Neural cell (in vitro differentiated cells): ENCODE data around the gene PHOX2B. TPM values are rescaled to one million over a fixed set of nuclear protein-coding genes. Genes with fewer than 3 reads are reported as not detected.

ENCODE experiments used
- H2AFZ ChIP-seq: fragments of 200-600, 300-800 bp; sonication (generic), shearing (Covaris generic); 2 replicates; pipeline ENCODE4 v1.6.0; 2014; ENCODE audit warnings: low read depth, mild to moderate bottlenecking, antibody characterized with exemption, low read length, moderate library complexity
- H3F3A ChIP-seq: fragments of 200-600 bp; shearing (Covaris generic); 2 replicates; pipeline ENCODE4 v1.6.1; 2016; ENCODE audit warnings: mild to moderate bottlenecking, moderate library complexity, mixed read lengths, antibody characterized with exemption, low read length; ENCODE audit not compliant: insufficient read depth, poor library complexity, severe bottlenecking
- H3K27ac ChIP-seq: fragments of 200-600, 300-800 bp; sonication (generic), shearing (Covaris generic); 2 replicates; pipeline ENCODE4 v1.5.1; 2014; ENCODE audit warnings: mild to moderate bottlenecking, low read length, moderate library complexity
- H3K27me3 ChIP-seq: fragments of 300-800, 200-600 bp; sonication (generic), shearing (Covaris generic); 2 replicates; pipeline ENCODE4 v1.6.0; 2014; ENCODE audit warnings: mild to moderate bottlenecking, low read depth, low read length, moderate library complexity; ENCODE audit not compliant: insufficient read depth
- H3K36me3 ChIP-seq: fragments of 300-800, 200-600 bp; sonication (generic), shearing (Covaris generic); 2 replicates; pipeline ENCODE4 v1.5.1; 2014; ENCODE audit warnings: mild to moderate bottlenecking, antibody characterized with exemption, low read length, moderate library complexity; ENCODE audit not compliant: insufficient read depth
- H3K4me2 ChIP-seq: fragments of 300-800, 200-600 bp; sonication (generic), shearing (Covaris generic); 2 replicates; pipeline ENCODE4 v1.6.0; 2014; ENCODE audit warnings: mild to moderate bottlenecking, low read length
- H3K4me3 ChIP-seq: fragments of 300-800, 200-600 bp; sonication (generic), shearing (Covaris generic); 2 replicates; pipeline ENCODE4 v1.5.1; 2014; ENCODE audit warnings: mild to moderate bottlenecking, low read length, moderate library complexity
- H3K79me2 ChIP-seq: fragments of 200-600 bp; shearing (Covaris generic); replicated peaks from 2 replicates; pipeline ENCODE4 v1.6.0; 2014; ENCODE audit warnings: mild to moderate bottlenecking, low read length, moderate library complexity; ENCODE audit not compliant: insufficient read depth
- H3K9ac ChIP-seq: fragments of 300-800, 200-600 bp; sonication (generic), shearing (Covaris generic); 2 replicates; pipeline ENCODE4 v1.6.1; 2016; ENCODE audit warnings: mild to moderate bottlenecking, low read length, mixed read lengths
- H3K9me2 ChIP-seq: fragments of 200-600 bp; shearing (Covaris generic); 2 replicates; pipeline ENCODE4 v1.6.1; 2016; ENCODE audit warnings: mild to moderate bottlenecking, low read length, mixed read lengths; ENCODE audit not compliant: insufficient read depth
- H3K9me3 ChIP-seq: fragments of 200-600, 300-800 bp; sonication (generic), shearing (Covaris generic); 2 replicates; pipeline ENCODE4 v1.6.1; 2016; ENCODE audit warnings: mild to moderate bottlenecking, mixed run types, low read length, moderate library complexity, mixed read lengths
- H4K20me1 ChIP-seq: fragments of 200-600 bp; shearing (Covaris generic); 2 replicates; pipeline ENCODE4 v1.6.1; 2016; ENCODE audit warnings: mild to moderate bottlenecking, mixed run types; ENCODE audit not compliant: insufficient read depth
- EP300 ChIP-seq: fragments of 450-650 bp; conservative IDR thresholded peaks from 2 replicates; pipeline ENCODE4 v1.6.1; 2014; ENCODE audit warnings: antibody characterized with exemption, mild to moderate bottlenecking, moderate library complexity; ENCODE audit not compliant: poor library complexity, severe bottlenecking
- EZH2 ChIP-seq: fragments of 200-600, 300-800 bp; shearing (Covaris generic), sonication (generic); IDR thresholded peaks from 2 replicates; pipeline ENCODE4 v1.6.1; 2014; ENCODE audit warnings: antibody characterized with exemption, low read length, borderline replicate concordance, mild to moderate bottlenecking; ENCODE audit not compliant: insufficient read depth, poor library complexity, severe bottlenecking
- MXI1 ChIP-seq: fragments of 450-650 bp; conservative IDR thresholded peaks from 2 replicates; pipeline ENCODE4 v1.6.1; 2014; ENCODE audit warnings: antibody characterized with exemption, mild to moderate bottlenecking; ENCODE audit not compliant: poor library complexity, severe bottlenecking
- POLR2AphosphoS5 ChIP-seq: IDR thresholded peaks from 2 replicates; pipeline ENCODE4 v1.6.1; 2012
- RAD21 ChIP-seq: fragments of 450-650 bp; conservative IDR thresholded peaks from 2 replicates; pipeline ENCODE4 v1.6.1; 2014; ENCODE audit warnings: antibody characterized with exemption, mild to moderate bottlenecking, moderate library complexity
- REST ChIP-seq: IDR thresholded peaks from 2 replicates; pipeline ENCODE4 v1.6.1; 2012; ENCODE audit warnings: borderline replicate concordance
- SMC3 ChIP-seq: fragments of 450-650 bp; conservative IDR thresholded peaks from 2 replicates; pipeline ENCODE4 v1.6.1; 2014; ENCODE audit warnings: antibody characterized with exemption, mild to moderate bottlenecking, moderate library complexity; ENCODE audit not compliant: poor library complexity
- TAF1 ChIP-seq: IDR thresholded peaks from 2 replicates; pipeline ENCODE4 v1.6.1; 2012; ENCODE audit warnings: low read depth
- polyA plus RNA-seq: library from polyadenylated mRNA; depleted of rRNA; stranded (reverse); fragments of >200 nt; gene quantifications from 2 replicates; pipeline ENCODE4 v1.2.3, GENCODE V29; 2014
- TF ChIP-seq, protein P1 (sequence below): fragments of 450-650 bp; IDR thresholded peaks from 2 replicates; pipeline ENCODE4 v1.5.1; 2014; ENCODE audit warnings: antibody characterized with exemption, mild to moderate bottlenecking, moderate library complexity; ENCODE audit not compliant: poor library complexity, severe bottlenecking

The PHOX2B gene
- polyA plus RNA-seq, 1 donor from 2014 or later = not detected

- H3K4me2 ChIP-seq = no peak overlapping the region
- H3F3A ChIP-seq = no peaks in the 10 kb centered on the region
- H3K79me2 ChIP-seq = no peaks in the 10 kb centered on the region
- no peaks in the 10 kb centered on the region for H3K9me3 ChIP-seq
- H3K27ac ChIP-seq = no peak overlapping the region
- H3K4me3 ChIP-seq = no peak overlapping the region
- no peaks in the 10 kb centered on the region for H3K9me2 ChIP-seq
- H3K9ac ChIP-seq = no peak overlapping the region
- H3K27me3 ChIP-seq = no peaks in the 10 kb centered on the region
- TF ChIP-seq EP300 (no peak), SMC3 (no peak), POLR2AphosphoS5 (no peak), EZH2 (no peak), RAD21 (no peak), MXI1 (no peak), REST (no peak), TAF1 (no peak)
- TF ChIP-seq, protein P1, sequence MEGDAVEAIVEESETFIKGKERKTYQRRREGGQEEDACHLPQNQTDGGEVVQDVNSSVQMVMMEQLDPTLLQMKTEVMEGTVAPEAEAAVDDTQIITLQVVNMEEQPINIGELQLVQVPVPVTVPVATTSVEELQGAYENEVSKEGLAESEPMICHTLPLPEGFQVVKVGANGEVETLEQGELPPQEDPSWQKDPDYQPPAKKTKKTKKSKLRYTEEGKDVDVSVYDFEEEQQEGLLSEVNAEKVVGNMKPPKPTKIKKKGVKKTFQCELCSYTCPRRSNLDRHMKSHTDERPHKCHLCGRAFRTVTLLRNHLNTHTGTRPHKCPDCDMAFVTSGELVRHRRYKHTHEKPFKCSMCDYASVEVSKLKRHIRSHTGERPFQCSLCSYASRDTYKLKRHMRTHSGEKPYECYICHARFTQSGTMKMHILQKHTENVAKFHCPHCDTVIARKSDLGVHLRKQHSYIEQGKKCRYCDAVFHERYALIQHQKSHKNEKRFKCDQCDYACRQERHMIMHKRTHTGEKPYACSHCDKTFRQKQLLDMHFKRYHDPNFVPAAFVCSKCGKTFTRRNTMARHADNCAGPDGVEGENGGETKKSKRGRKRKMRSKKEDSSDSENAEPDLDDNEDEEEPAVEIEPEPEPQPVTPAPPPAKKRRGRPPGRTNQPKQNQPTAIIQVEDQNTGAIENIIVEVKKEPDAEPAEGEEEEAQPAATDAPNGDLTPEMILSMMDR = no peak
- H3K36me3 ChIP-seq = no peaks in the 10 kb centered on the region
- H2AFZ ChIP-seq = no peak overlapping the region
- H4K20me1 ChIP-seq = no peaks in the 10 kb centered on the region
Observed at GRCh38 chr4:41719417-41719816, 29.1 kb downstream of the PHOX2B start.

DNA sequence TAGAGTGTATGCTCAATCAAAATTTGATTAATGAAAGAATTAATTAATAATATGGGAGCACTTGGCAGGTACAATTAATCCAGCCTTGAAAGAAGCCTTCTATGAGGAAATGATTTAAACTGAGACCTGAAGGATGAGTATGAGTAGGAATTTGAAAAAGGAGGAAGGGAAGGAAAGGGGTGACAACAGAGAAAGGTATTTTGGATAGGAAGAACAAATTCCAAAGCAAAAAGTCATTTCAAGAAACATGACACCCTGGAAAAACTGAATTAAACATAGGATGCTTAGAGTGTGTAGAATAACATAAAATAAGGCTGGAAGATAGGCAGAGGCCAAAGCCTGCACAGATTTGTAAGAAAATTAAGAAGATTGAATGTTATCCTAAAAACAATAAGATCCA is 29.6 kb downstream of the PHOX2B start:
- TF ChIP-seq, protein P1 = no peak
- TF ChIP-seq SMC3 (no peak), RAD21 (no peak), EZH2 (no peak), POLR2AphosphoS5 (no peak), EP300 (no peak), MXI1 (no peak), REST (no peak), TAF1 (no peak)
- Histone ChIP-seq H4K20me1 (no peaks in the 10 kb centered on the region), H3K4me3 (no peak overlapping the region), H3K4me2 (no peak overlapping the region), H2AFZ (no peak overlapping the region), H3K9me3 (no peaks in the 10 kb centered on the region), H3K9me2 (no peaks in the 10 kb centered on the region), H3K79me2 (no peaks in the 10 kb centered on the region), H3K27me3 (no peaks in the 10 kb centered on the region), H3K36me3 (no peaks in the 10 kb centered on the region), H3K9ac (no peak overlapping the region), H3K27ac (no peak overlapping the region), H3F3A (no peaks in the 10 kb centered on the region)
